ENCODE measurements around the gene ATP8A2.

- TF ChIP-seq CTCF (IDR thresholded peaks at IDR 0.05) = no peak
- no peak for TF ChIP-seq POLR2A (IDR thresholded peaks at IDR 0.05)
These were observed 319.9 kb downstream of the ATP8A2 start for GRCh38 chr13:25691654-25692053.

Data from testis (tissue), 2 donors.